Glutamatergic neuron (in vitro differentiated cells): Measurements from ENCODE around the gene THSD7A. TPM values are rescaled to one million over a fixed set of nuclear protein-coding genes. Genes with fewer than 3 reads are reported as not detected.

Experiments
- DNase-seq: peaks from one replicate; pipeline ENCODE4 v3.0.0; 2022
- H3K27ac Mint-ChIP-seq: one replicate; pipeline ENCODE4 v1.8.0; 2020; ENCODE audit warnings: mild to moderate bottlenecking, mixed read lengths, inconsistent platforms; ENCODE audit not compliant: unreplicated experiment
- H3K27me3 Mint-ChIP-seq: one replicate; pipeline ENCODE4 v1.8.0; 2020; ENCODE audit warnings: mild to moderate bottlenecking, moderate library complexity, mixed read lengths, inconsistent platforms; ENCODE audit not compliant: unreplicated experiment
- H3K36me3 Mint-ChIP-seq: one replicate; pipeline ENCODE4 v1.8.0; 2020; ENCODE audit warnings: mild to moderate bottlenecking, mixed read lengths, inconsistent platforms; ENCODE audit not compliant: unreplicated experiment
- H3K4me1 Mint-ChIP-seq: one replicate; pipeline ENCODE4 v1.8.0; 2020; ENCODE audit warnings: mild to moderate bottlenecking, low read depth, mixed read lengths, inconsistent platforms; ENCODE audit not compliant: unreplicated experiment
- H3K4me3 Mint-ChIP-seq: one replicate; pipeline ENCODE4 v1.8.0; 2020; ENCODE audit warnings: mild to moderate bottlenecking, mixed read lengths, inconsistent platforms; ENCODE audit not compliant: unreplicated experiment
- H3K9me3 Mint-ChIP-seq: one replicate; pipeline ENCODE4 v1.8.0; 2020; ENCODE audit warnings: mild to moderate bottlenecking, moderate library complexity, mixed read lengths, inconsistent platforms; ENCODE audit not compliant: unreplicated experiment
- total RNA-seq: library from RNA; stranded (reverse); fragmentation: NEBNext Ultra II Directional; extraction: Animal tissue kit (Norgen Biotek cat#: 25700); gene quantifications from one replicate; pipeline ENCODE4 v1.2.1, GENCODE V29; 2021; ENCODE audit not compliant: unreplicated experiment
- TF ChIP-seq, protein P1 (sequence below): fragments of 200-600 bp; sonication (generic); IDR thresholded peaks from one replicate; pipeline ENCODE4 v1.5.0; 2021; ENCODE audit not compliant: partially characterized antibody, unreplicated experiment

THSD7A gene
- total RNA-seq, 1 donor from 2014 or later: 211 TPM

DNA sequence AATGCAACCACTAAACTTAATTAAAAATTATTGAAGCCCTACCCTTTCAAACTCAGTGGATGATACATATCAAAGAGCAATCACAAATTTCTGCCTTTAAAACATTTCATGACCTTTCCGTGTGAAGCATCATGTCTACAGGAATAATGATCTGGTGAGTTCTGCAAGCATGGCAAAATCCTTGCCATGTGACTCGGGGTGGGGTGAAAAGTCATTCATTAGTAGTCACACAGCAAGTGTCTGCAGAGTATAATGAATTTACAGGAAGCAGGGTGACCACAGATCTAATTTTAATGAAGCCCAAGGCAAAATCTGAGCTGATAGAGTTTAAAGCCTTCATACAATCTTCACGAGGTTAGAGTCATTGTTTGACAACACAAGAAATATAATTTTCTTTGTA lies 351.9 kb downstream of the THSD7A start:
- no peak for DNase-seq
- H3K9me3 Mint-ChIP-seq: peaks cover 6% of the 10 kb centered on the region
- no peaks in the 10 kb centered on the region for H3K36me3 Mint-ChIP-seq
- H3K27ac Mint-ChIP-seq: no peak overlapping the region
- no peak overlapping the region for H3K4me3 Mint-ChIP-seq
- H3K4me1 Mint-ChIP-seq: peaks cover 4% of the 10 kb centered on the region
- H3K27me3 Mint-ChIP-seq: peaks cover 3% of the 10 kb centered on the region
- TF ChIP-seq, protein P1, sequence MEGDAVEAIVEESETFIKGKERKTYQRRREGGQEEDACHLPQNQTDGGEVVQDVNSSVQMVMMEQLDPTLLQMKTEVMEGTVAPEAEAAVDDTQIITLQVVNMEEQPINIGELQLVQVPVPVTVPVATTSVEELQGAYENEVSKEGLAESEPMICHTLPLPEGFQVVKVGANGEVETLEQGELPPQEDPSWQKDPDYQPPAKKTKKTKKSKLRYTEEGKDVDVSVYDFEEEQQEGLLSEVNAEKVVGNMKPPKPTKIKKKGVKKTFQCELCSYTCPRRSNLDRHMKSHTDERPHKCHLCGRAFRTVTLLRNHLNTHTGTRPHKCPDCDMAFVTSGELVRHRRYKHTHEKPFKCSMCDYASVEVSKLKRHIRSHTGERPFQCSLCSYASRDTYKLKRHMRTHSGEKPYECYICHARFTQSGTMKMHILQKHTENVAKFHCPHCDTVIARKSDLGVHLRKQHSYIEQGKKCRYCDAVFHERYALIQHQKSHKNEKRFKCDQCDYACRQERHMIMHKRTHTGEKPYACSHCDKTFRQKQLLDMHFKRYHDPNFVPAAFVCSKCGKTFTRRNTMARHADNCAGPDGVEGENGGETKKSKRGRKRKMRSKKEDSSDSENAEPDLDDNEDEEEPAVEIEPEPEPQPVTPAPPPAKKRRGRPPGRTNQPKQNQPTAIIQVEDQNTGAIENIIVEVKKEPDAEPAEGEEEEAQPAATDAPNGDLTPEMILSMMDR: no peak

DNA sequence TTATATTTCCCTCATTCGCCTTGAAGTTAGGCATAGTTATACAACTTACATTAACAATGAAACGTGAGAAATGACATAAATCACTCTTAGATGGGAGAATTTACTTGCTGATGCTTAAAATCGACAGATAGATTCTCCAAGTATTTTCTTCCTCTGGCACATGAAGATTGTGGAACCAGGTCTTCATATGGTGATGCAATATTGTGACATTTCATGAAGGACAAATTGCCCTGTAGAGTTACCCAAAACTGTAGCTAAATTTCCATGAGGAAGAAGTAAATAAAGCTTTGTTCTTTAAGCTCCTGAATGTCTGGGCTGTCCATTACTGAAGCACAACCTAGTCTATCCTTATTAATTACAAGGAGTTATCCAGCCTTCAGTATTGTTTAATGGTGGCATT lies 353.1 kb downstream of the THSD7A start:
- TF ChIP-seq, protein P1: no peak
- Mint-ChIP-seq H3K9me3 (peaks cover 2% of the 10 kb centered on the region), H3K27ac (no peak overlapping the region), H3K4me3 (no peak overlapping the region), H3K27me3 (peaks cover 3% of the 10 kb centered on the region), H3K36me3 (no peaks in the 10 kb centered on the region), H3K4me1 (peaks cover 1% of the 10 kb centered on the region)
- no peak for DNase-seq

DNA sequence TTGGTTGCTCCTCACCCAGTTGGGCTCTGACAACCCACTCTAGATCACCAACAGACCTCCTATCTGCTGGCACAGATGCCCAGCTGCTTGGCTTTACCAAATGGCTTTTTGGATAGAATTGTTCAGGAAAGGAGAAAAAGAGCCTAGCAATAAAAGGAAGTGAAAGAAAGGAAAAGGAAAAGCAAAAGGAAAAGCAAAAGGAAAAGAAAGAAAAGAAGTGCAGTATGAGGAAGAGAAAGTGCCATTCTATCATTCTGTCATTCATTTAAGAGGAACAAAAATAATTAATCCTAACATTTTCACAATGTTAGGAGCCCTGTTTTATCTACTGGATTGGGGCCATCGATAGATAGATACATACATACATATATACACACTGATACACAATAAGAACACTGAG lies 353.6 kb downstream of the THSD7A start:
- Mint-ChIP-seq H3K9me3 (no peaks in the 10 kb centered on the region), H3K27me3 (peaks cover 3% of the 10 kb centered on the region), H3K4me1 (peaks cover 1% of the 10 kb centered on the region), H3K4me3 (no peak overlapping the region), H3K36me3 (no peaks in the 10 kb centered on the region), H3K27ac (no peak overlapping the region)
- no peak for DNase-seq
- TF ChIP-seq, protein P1: no peak

DNA sequence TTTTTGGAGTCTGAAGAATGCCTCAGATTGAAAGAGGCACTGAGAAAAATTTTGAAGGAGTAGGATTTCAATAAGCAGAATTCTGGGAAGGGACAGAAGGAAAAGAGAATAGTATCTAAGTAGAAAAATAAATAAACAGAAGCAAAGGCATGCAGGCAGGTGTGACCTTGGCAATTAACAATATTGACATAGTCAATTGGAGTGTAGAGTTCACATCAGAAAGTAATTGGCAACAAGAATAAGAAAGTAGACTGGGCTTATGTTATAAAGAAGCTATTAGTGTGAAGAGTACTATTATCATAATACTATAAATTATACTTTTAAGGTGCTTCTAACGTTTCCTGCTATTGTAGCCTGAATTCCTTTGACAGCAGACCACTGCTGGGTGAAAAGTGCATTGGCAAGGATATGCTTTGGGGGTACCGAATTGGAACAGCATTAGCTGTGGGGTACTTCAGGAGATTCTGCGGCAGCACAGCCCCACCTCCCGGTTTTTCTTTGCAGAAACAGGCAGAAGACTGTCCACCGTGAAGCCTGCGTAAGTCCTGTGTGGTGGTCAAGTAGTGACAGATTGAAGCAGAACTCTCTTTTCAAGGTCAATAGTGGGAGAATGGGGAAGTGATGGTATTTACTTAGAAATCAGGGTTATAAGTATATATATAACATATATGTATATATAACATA lies 357.0 kb downstream of the THSD7A start:
- TF ChIP-seq, protein P1: no peak
- H3K9me3 Mint-ChIP-seq: no peaks in the 10 kb centered on the region
- no peak overlapping the region for H3K4me3 Mint-ChIP-seq
- H3K4me1 Mint-ChIP-seq: no peaks in the 10 kb centered on the region
- peaks cover 3% of the 10 kb centered on the region for H3K27me3 Mint-ChIP-seq
- H3K27ac Mint-ChIP-seq: no peak overlapping the region
- H3K36me3 Mint-ChIP-seq: no peaks in the 10 kb centered on the region
- no peak for DNase-seq

DNA sequence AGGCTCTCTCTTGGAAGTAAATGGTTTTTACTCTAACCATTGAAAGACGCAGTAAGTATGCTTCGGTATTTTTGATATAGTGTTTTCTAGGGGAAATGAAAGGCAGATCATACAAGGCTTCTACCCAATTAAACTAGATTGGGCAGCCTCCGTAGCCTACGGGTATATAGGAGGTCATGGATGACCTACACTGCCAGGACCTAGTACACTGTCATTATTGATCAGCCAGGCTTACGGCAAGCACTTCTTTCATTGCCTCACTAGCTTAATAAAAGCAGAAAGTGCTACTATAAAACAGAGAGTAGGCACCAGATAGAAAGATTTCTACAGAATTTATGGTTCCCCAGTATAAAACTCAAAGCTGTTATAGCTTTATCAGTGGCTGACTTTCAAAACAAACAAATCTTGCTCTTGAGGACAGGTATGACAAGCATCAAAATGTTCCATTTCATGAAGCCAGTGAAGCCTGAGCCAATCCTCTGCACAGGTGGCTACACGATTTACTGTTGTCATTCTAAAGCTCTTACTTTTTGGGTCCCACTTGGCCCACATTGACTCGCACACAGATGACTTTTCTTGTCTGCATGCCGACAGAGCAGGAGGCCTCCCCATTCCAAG lies 358.1 kb downstream of the THSD7A start:
- DNase-seq: no peak
- Mint-ChIP-seq H3K27ac (no peak overlapping the region), H3K9me3 (no peaks in the 10 kb centered on the region), H3K36me3 (no peaks in the 10 kb centered on the region), H3K27me3 (peaks cover 3% of the 10 kb centered on the region), H3K4me1 (no peaks in the 10 kb centered on the region), H3K4me3 (no peak overlapping the region)
- TF ChIP-seq, protein P1: no peak
